ENCODE data around the gene ZNF827. TPM values are rescaled to one million over a fixed set of nuclear protein-coding genes. Genes with fewer than 3 reads are reported as not detected.

ZNF827 gene
- total and polyA plus RNA-seq, 9 of the 15 experiments (the other 6 are each of a cell fraction or from before 2014, with no cell fraction given), result 0.07 to 0.40 TPM; not detected in 7

GRCh38 chr4:145734576-145735346 is 203.9 kb downstream of the ZNF827 start:
- Histone ChIP-seq H3K36me3 (ENCODE audit: control insufficient read depth, insufficient read depth, low read length) (no peaks in the 10 kb centered on the region), H3K4me1 (replicated peaks in 1 of 2; ENCODE audit: control insufficient read depth in 2 of 2, insufficient read depth in 2 of 2, low read length in 2 of 2) (peaks cover 4 to 7% of the 10 kb centered on the region in 2 experiments; a peak in 2 of 5 replicates), H3K9ac (ENCODE audit: insufficient read depth in 1 of 2, low read depth in 2 of 2, low read length in 2 of 2) (no peak overlapping the region), H3K9me3 (replicated peaks; ENCODE audit: control insufficient read depth, insufficient read depth, low read depth, low read length) (no peaks in the 10 kb centered on the region), H3K27ac (ENCODE audit: extremely low read depth, low read depth, low read length) (no peak overlapping the region), H3K9me1 (ENCODE audit: control insufficient read depth, insufficient read depth, low read length) (no peaks in the 10 kb centered on the region), H3K4me2 (ENCODE audit: insufficient read depth, low read length) (no peak overlapping the region), H3K27me3 (ENCODE audit: control insufficient read depth in 2 of 2, insufficient read depth in 2 of 2, low read length in 2 of 2) (peaks cover 2 to 13% of the 10 kb centered on the region in 2 experiments; a peak in 3 of 5 replicates), H3K79me2 (ENCODE audit: control insufficient read depth, insufficient read depth, low read length) (no peaks in the 10 kb centered on the region), H4K20me1 (replicated peaks; ENCODE audit: control insufficient read depth, insufficient read depth, low read length) (no peaks in the 10 kb centered on the region), H3K4me3 (no peak overlapping the region), H2AFZ (ENCODE audit: low read depth, low read length) (peak overlapping the region; percentile 9; the same call in 1 of the 2 replicates)
- FAIRE-seq (no peak), ATAC-seq (no peak), DNase-seq (ENCODE audit: extremely low read depth in 1 of 4, low spot score in 3 of 4) (peak in 1 of 4 experiments; percentile 2)
- BruUV-seq (replicated peaks), result no TSS peak
- intact Hi-C loops (cut with micrococcal nuclease) (no loop called here), in situ Hi-C loops (cut with MboI) (no loop called here)
- 5% methylated on average over 14 of the region's 14 CpGs for WGBS (ENCODE audit: insufficient coverage, low coverage, missing lambda C conversion rate)
- CTCF ChIA-PET (ENCODE audit: low intra/inter-chr PET ratio), result no interaction called here
- POLR2A ChIA-PET, result no interaction called here
- no peak for TF ChIP-seq KLF10 (CRISPR knock-in tag; IDR thresholded peaks at IDR 0.05)
- TF ChIP-seq HDAC6 (IDR thresholded peaks at IDR 0.05; ENCODE audit: low read depth, low read length), result no peak
- TF ChIP-seq CTCFL (IDR thresholded peaks at IDR 0.05; ENCODE audit: borderline replicate concordance, insufficient read depth, low read depth, low read length, poor library complexity, severe bottlenecking), result no peak
- no peak for TF ChIP-seq KLF1 (tag; IDR thresholded peaks at IDR 0.05)
- no peak for TF ChIP-seq ESRRA (IDR thresholded peaks at IDR 0.05; ENCODE audit: borderline replicate concordance, low read depth)
- no peak for TF ChIP-seq IRF9 (tag; IDR thresholded peaks at IDR 0.05)
- TF ChIP-seq ZNF740 (CRISPR knock-in tag; IDR thresholded peaks at IDR 0.05), result no peak
- TF ChIP-seq ZNF740 (tag; IDR thresholded peaks at IDR 0.05), result no peak
- TF ChIP-seq, protein P1, sequence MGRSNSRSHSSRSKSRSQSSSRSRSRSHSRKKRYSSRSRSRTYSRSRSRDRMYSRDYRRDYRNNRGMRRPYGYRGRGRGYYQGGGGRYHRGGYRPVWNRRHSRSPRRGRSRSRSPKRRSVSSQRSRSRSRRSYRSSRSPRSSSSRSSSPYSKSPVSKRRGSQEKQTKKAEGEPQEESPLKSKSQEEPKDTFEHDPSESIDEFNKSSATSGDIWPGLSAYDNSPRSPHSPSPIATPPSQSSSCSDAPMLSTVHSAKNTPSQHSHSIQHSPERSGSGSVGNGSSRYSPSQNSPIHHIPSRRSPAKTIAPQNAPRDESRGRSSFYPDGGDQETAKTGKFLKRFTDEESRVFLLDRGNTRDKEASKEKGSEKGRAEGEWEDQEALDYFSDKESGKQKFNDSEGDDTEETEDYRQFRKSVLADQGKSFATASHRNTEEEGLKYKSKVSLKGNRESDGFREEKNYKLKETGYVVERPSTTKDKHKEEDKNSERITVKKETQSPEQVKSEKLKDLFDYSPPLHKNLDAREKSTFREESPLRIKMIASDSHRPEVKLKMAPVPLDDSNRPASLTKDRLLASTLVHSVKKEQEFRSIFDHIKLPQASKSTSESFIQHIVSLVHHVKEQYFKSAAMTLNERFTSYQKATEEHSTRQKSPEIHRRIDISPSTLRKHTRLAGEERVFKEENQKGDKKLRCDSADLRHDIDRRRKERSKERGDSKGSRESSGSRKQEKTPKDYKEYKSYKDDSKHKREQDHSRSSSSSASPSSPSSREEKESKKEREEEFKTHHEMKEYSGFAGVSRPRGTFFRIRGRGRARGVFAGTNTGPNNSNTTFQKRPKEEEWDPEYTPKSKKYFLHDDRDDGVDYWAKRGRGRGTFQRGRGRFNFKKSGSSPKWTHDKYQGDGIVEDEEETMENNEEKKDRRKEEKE (IDR thresholded peaks at IDR 0.05; ENCODE audit: borderline replicate concordance in 1 of 2, control insufficient read depth in 1 of 2, low read depth in 2 of 2, low read length in 1 of 2), result no peak
- no peak for TF ChIP-seq MYC (IDR thresholded peaks at IDR 0.05; ENCODE audit: low read depth, low read length)
- no peak for TF ChIP-seq MYC (CRISPR knock-in tag; IDR thresholded peaks at IDR 0.05; ENCODE audit: borderline replicate concordance, low read depth)
- no peak for TF ChIP-seq XRCC3 (IDR thresholded peaks at IDR 0.05)
- no peak for TF ChIP-seq FOS (IDR thresholded peaks at IDR 0.05; ENCODE audit: extremely low read depth, insufficient read length)

Data from K562 (cell line).